Osteocyte (in vitro differentiated cells): ENCODE results near the gene UBE2L5. TPM values are rescaled to one million over a fixed set of nuclear protein-coding genes. Genes with fewer than 3 reads are reported as not detected.

Source experiments
- DNase-seq: peaks from one replicate; pipeline ENCODE4 v3.0.0; 2021; ENCODE audit warnings: mixed read lengths; ENCODE audit not compliant: unreplicated experiment; ENCODE audit errors: extremely low spot score
- H3K27ac Mint-ChIP-seq: one replicate; pipeline ENCODE4 v1.8.0; 2021; ENCODE audit warnings: mild to moderate bottlenecking, mixed read lengths; ENCODE audit not compliant: unreplicated experiment
- H3K27me3 Mint-ChIP-seq: one replicate; pipeline ENCODE4 v1.8.0; 2021; ENCODE audit warnings: mixed read lengths; ENCODE audit not compliant: unreplicated experiment
- H3K36me3 Mint-ChIP-seq: one replicate; pipeline ENCODE4 v1.8.0; 2021; ENCODE audit warnings: mixed read lengths; ENCODE audit not compliant: unreplicated experiment
- H3K4me1 Mint-ChIP-seq: one replicate; pipeline ENCODE4 v1.8.0; 2021; ENCODE audit warnings: mixed read lengths; ENCODE audit not compliant: unreplicated experiment
- H3K4me3 Mint-ChIP-seq: one replicate; pipeline ENCODE4 v1.8.0; 2021; ENCODE audit warnings: mild to moderate bottlenecking, moderate library complexity, mixed read lengths; ENCODE audit not compliant: unreplicated experiment
- H3K9me3 Mint-ChIP-seq: one replicate; pipeline ENCODE4 v1.8.0; 2021; ENCODE audit warnings: mixed read lengths; ENCODE audit not compliant: unreplicated experiment
- CTCF ChIP-seq: fragments of 200-600 bp; sonication (generic); IDR thresholded peaks from 2 replicates; pipeline ENCODE4 v1.5.0; 2021; ENCODE audit warnings: antibody characterized with exemption, mild to moderate bottlenecking, moderate library complexity
- total RNA-seq: library from RNA; stranded (reverse); gene quantifications from 2 replicates; pipeline ENCODE4 v1.2.1, GENCODE V29; 2021

Gene UBE2L5
- total RNA-seq, 1 donor from 2014 or later = not detected

DNA sequence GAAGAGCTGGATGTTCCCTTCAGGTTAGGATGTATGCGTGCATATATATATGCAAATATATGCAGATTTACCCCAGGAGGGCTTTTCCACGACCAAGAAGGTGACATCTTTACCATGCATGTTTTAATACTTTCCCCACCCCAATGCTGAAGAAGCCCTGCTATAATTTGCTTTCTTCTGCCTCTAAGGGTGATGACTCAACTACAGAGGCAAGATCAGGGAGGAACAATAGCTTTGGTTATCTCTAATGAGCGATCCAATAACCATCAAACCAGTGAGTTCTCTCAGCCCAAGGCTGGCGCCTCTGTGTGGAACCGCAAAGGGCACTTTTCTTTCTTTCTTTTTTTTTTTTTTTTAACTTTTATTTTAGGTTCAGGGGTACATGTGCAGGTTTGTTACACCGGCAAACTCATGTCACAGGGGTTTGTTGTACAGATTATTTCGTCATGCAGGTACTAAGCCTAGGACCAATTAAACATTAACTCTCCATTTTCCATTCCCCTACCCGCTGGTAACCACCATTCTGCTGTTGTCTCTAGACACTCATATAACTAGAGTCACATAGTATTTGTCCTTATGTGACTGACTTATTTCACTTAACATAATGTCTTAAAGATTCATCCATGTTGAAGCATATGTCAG lies 25.7 kb upstream of the UBE2L5 start:
- Mint-ChIP-seq H3K27me3 (peaks cover 2% of the 10 kb centered on the region), H3K4me3 (no peak overlapping the region), H3K9me3 (no peaks in the 10 kb centered on the region), H3K27ac (no peak overlapping the region), H3K36me3 (no peaks in the 10 kb centered on the region), H3K4me1 (peaks cover 10% of the 10 kb centered on the region)
- DNase-seq = no peak
- no peak for TF ChIP-seq CTCF

GRCh38 chr13:30398601-30399072 lies 23.7 kb upstream of the UBE2L5 start:
- Mint-ChIP-seq H3K36me3 (no peaks in the 10 kb centered on the region), H3K27me3 (peaks cover 2% of the 10 kb centered on the region), H3K4me3 (no peak overlapping the region), H3K27ac (no peak overlapping the region), H3K9me3 (no peaks in the 10 kb centered on the region), H3K4me1 (peaks cover 10% of the 10 kb centered on the region)
- DNase-seq = no peak
- no peak for TF ChIP-seq CTCF

GRCh38 chr13:30400376-30400775 lies 21.9 kb upstream of the UBE2L5 start:
- Mint-ChIP-seq H3K36me3 (no peaks in the 10 kb centered on the region), H3K4me1 (peaks cover 3% of the 10 kb centered on the region), H3K4me3 (no peak overlapping the region), H3K27ac (no peak overlapping the region), H3K9me3 (no peaks in the 10 kb centered on the region), H3K27me3 (peaks cover 2% of the 10 kb centered on the region)
- DNase-seq = no peak
- TF ChIP-seq CTCF = no peak

DNA sequence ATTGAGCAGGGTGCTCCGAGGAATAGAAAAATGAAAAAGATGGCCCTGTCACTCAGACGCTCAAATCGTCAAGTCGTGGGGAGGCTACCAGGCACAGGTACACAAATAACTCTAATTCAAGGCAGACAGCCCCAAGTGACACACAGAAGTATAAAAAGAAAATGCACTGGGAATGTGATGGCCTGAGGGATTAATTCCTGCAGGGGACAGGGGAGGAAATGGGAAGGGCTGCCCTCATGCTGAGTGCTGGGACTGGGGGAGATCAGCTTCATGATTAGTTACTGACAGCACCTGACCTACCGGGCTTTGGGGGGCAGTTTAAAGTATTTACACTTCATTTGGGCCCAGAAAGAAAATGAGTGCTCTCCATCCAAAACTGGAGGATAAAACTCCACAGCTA lies 20.9 kb upstream of the UBE2L5 start:
- H3K27ac Mint-ChIP-seq = no peak overlapping the region
- H3K9me3 Mint-ChIP-seq = no peaks in the 10 kb centered on the region
- H3K27me3 Mint-ChIP-seq = no peaks in the 10 kb centered on the region
- H3K4me3 Mint-ChIP-seq = no peak overlapping the region
- no peak for DNase-seq
- no peaks in the 10 kb centered on the region for H3K36me3 Mint-ChIP-seq
- H3K4me1 Mint-ChIP-seq = peaks cover 3% of the 10 kb centered on the region
- no peak for TF ChIP-seq CTCF

GRCh38 chr13:30403456-30403855 lies 18.8 kb upstream of the UBE2L5 start:
- Mint-ChIP-seq H3K4me1 (peaks cover 7% of the 10 kb centered on the region), H3K27ac (no peak overlapping the region), H3K9me3 (no peaks in the 10 kb centered on the region), H3K27me3 (no peaks in the 10 kb centered on the region), H3K4me3 (no peak overlapping the region), H3K36me3 (no peaks in the 10 kb centered on the region)
- TF ChIP-seq CTCF = no peak
- DNase-seq = no peak
